Hematopoietic multipotent progenitor cell treated with erythropoietin and hydrocortisone succinate and interleukin-3 and kit ligand, for 4 days (in vitro differentiated cells): ENCODE data around the gene SEPTIN8.
"Not testable (repeated sequence)": the region's sequence is repeated elsewhere in the genome, so short reads cannot be mapped to it uniquely, and the experiment has no call there.

Experiments
- DNase-seq: peaks from one replicate; pipeline ENCODE4 v3.0.0-alpha.2; 2015

The SEPTIN8 gene

DNA sequence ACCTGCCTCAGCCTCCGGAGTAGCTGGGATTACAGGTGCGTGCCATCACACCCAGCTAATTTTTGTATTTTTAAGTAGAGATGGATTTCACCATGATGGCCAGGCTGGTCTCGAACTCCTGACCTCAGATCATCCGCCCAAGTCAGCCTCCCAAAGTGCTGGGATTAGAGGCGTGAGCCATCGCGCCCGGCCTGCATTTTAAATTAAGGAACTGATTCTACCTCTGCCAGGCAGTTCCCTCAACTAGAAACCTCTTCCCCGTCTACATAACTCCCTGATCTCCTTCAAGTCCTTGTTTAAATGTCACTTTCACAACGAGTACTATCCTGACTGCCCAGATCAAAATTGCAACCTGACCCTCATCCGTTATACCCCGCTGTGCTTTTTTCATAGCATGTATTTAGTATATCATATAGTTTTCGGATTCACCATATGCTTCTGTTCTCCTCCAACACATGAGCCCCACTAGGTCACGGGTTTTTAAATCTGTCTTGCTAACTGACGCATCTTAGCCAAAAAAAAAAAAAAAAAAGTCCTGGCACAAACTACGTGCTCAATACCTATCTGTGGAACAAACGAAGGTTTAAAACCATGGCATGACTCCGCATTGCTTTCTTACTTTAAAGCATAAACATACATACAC, 35.2 kb upstream of the SEPTIN8 start:
- DNase-seq: no peak

DNA sequence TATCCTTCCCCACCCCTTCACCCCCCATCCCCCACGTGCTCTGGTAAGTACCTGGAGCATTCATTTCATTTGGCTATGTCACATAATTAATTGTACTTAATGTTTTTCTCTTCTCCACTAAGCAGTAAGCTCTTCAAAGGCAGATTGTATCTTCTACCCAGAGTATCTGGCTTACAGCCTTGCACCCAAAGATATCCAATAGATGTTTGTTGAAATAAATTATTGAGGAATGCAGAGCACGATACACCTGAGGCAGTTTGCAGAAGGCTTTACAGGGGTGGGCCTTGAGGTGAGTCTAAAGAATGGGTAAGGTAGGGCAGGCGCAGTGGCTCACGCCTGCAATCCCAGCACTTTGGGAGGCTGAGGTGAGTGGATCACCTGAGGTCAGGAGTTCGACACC, 33.6 kb upstream of the SEPTIN8 start:
- DNase-seq: no peak

DNA sequence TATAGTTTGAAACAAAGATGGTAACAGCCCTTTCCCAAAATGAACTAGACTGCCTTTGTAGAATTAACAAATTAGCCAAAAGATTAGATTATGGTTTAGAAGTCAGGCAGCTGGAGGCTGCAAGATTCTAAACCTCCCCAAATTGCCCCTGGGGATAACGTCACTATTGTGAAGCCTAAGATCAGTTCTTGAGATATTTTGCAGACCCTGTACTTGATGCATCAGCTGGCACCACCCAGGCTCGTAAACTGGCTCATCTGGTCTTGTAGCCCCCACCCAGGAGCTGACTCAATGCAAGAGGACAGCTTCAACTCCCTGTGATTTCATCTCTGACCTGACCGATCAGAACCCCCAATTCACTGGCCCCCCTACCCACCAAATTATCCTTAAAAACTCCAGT, 31.8 kb upstream of the SEPTIN8 start:
- no peak for DNase-seq

DNA sequence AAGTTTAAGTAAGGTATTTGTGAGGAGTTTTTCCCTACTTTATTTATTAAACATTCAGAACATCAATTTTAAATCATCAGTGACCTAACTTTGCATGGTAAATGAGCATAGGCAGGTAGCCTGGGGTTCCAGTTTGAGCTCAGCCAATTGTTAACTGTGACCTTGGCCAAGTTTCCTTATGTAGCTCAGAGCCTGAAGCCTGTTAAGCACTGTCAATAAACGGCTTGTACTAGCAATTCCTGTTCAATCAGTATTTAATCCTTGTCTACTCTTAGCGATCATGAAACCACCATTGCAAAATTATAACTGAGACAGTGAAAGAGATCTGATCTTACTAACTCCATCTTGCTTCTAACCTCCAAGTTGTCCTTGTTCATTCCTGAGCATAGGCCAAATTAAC, 31.4 kb upstream of the SEPTIN8 start:
- DNase-seq: no peak

DNA sequence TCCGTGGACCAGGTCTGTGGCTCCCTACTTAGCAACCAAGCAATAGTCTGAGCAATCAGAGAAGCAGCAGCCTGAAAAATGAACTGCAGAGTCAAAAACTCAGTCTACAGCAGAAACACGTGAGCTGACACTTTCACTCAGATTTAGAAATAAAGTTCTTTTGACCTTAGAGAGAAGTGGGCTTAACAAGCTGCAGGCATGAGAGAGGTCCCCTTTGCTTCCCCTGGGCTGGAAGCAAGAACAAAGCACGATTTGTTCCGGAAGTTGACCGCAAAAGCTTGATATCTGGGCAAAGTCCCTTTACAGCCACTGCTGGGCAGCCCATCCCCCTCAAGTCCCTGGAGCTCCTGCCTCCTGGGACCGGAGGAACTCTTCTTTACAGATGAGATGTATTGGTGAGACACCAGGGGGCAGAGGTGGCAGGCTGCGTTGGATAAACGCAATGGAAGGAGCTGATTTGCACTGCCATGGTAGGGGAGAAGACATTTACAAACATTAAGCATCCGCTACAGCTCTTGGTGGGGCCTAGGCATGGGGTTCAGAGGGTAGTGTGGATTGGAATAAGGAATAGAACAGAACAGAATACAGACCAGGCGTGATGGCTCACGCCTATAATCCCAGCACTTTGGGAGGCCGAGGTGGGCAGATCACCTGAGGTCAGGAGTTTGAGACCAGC, 30.3 kb upstream of the SEPTIN8 start:
- DNase-seq: peak; percentile 79

DNA sequence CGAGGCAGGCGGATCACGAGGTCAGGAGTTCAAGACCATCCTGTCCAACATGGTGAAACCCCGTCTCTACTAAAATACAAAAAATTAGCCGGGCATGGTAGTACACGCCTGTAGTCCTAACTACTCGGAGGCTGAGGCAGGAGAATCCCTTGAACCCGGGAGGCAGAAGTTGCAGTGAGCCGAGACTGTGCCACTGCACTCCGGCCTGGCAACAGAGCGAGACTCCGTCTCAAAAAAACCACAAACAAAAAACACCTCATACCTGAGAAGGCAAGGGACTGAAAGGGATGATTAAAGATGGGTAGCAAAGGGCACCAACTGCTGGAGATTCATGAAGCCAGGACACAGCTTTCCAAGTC, 29.7 kb upstream of the SEPTIN8 start:
- not testable (repeated sequence) for DNase-seq

DNA sequence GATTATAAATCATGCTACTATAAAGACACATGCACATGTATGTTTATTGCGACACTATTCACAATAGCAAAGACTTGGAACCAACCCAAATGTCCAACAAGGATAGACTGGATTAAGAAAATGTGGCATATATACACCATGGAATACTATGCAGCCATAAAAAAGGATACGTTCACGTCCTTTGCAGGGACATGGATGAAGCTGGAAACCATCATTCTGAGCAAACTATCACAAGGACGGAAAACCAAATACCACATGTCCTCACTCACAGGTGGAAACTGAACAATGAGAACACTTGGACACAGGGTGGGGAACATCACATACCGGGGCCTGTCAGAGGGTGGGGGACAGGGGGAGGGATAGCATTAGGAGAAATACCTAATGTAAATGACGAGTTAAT, 28.8 kb upstream of the SEPTIN8 start:
- not testable (repeated sequence) for DNase-seq

DNA sequence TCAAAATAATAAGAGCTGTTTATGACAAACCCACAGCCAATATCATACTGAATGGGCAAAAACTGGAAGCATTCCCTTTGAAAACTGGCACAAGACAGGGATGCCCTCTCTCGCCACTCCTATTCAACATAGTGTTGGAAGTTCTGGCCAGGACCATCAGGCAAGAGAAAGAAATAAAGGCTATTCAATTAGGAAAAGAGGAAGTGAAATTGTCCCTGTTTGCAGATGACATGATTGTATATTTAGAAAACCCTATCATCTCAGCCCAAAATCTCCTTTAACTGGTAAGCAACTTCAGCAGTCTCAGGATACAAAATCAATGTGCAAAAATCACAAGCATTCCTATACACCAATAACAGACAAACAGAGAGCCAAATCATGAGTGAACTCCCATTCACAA, 27.2 kb upstream of the SEPTIN8 start:
- not testable (repeated sequence) for DNase-seq

DNA sequence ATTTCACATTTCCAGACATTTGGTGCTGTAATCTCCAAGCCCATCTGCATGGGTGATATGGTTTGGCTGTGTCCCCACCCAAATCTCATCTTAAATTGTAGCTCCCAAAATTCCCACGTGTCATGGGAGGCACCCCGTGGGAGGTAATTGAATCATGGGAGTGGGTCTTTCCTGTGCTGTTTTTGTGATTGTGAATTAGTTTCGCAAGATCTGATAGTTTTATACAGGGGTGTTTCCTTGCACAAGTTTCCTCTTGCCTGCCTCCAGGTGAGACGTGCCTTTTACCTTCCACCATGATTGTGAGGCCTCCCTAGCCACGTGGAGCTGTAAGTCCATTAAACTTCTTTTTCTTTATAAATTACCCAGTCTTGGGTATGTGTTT, 25.6 kb upstream of the SEPTIN8 start:
- not testable (repeated sequence) for DNase-seq

DNA sequence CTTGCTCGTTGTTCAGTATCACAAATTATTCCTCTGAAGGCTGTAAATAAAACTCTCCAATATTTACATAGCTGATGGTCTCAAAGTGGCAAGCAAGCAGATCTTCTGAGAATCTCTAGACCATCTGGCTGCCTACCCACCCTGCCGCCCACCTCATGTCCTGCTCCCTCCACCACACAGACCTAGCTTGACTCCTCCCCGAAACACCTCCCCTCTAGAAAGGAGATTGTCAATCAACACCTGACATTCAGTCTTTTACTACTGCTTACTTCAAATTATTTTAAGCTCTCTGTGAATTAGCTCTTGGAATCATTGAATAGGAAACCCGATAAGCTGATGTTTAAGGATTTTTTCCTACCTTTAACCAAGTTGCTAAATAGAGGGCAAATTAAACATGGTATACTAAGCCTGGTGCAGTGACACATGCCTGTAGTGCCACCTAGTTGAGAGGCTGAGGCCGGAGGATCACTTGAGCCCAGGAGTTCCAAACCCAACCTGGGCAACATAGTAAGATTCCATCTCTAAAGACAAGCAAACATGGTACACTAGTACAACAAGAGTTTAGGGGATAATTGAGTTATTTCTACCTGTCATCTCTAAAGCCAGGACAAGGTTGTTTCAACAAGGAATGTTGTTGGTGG, 25.1 kb upstream of the SEPTIN8 start:
- no peak for DNase-seq

DNA sequence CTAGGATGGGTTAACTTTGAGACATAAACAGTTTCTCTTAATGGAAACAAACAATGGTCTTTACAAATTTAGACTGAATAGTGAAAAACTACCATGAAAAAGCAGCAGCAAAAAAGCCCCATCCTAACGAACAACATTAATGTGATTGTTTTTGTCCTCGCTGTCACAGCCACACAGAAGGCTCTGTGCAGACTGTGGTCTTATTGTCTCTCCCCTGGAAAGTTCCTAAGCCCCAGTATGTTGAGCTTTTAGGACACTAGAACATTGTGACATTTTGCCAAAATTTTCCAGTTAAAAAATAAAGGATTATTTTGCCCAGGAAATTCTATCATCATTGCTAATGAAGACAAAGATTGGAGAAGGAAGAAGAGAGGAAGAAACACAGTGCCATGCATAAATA, 23.5 kb upstream of the SEPTIN8 start:
- DNase-seq: no peak

DNA sequence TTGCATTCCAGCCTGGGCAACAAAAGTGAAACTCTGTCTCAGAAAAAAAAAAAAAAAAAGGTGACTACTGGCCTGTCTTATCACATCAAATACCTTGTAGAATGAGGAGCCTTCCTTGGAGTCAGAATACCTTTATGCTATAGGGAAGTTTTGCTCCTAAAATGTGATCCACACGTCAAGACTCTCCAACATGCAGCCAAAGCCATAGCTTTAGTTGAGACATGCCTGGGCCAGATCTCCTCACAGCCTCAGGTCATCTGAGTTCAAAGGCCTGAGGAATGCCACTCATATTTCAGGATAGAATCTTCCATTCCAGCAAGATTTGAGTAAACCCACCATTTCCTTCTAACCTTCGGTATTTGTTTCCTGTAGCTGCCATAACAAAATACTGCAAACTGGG, 22.4 kb upstream of the SEPTIN8 start:
- DNase-seq: no peak

DNA sequence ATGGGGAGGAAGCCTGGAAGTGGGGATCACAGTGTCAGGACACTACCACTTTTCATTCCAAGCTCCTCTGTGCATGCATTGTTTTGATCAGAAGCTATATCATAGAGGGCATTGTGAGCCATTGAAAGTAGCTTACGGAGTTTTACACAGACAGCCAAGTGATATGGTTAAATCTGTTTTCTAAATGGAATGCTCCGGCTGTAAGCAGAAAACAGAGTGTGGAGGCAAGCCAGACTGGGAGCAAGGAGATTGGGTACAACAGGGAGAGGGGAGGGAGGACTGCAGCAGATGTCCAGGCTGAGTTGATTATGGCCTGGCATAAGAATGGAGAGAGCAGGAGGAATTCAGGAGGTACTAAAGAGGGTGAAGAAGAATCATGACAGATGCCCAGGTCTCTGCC, 20.6 kb upstream of the SEPTIN8 start:
- no peak for DNase-seq

DNA sequence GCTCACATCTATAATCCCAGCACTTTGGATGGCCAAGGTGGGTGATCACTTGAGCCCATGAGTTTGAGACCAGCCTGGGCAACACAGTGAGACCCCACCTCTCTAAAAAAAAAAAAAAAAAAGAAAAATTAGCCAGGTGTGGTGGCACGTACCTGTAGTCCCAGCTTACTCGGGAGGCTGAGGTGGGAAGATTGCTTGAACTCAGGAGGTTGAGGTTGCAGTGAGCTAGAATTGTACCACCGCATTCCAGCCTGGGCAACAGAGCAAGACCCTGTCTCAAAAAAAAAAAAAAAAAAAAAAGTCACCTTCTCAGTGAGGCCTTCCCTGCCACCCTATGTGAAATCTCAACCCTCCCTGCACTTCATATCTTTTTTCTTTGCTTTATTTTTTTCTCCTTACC, 14.0 kb upstream of the SEPTIN8 start:
- DNase-seq: no peak

DNA sequence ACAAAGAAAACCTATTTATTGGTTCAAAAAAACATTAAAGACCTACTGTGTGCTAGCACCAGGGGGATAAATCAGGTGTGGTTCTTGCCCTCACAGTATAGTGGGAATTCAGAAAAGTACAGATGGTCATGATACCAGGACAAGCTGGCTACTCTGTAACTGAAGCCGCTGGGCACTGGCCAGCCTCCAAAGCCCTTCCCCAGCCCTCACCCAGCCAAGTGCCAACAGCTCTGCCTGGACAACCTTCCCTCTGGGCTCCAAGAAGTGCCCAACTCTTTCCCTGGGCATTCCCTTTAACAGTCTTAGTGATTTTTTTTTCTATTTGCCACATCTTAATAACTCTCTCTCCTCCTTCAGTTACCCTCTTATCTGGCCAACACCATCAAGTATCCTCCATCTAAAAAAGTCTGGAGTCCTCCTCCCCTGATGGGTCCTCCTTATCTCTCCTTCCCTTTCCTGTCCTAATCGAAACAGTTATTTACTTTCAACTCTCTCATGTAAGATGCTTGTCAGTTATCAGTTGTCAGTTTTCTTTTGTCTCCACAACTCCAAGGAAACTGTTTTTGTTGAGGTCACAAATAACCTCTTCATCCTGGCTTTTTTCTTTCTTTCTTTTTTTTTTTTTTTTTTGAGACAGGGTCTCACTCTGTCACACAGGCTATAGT, 13.3 kb upstream of the SEPTIN8 start:
- DNase-seq: no peak

DNA sequence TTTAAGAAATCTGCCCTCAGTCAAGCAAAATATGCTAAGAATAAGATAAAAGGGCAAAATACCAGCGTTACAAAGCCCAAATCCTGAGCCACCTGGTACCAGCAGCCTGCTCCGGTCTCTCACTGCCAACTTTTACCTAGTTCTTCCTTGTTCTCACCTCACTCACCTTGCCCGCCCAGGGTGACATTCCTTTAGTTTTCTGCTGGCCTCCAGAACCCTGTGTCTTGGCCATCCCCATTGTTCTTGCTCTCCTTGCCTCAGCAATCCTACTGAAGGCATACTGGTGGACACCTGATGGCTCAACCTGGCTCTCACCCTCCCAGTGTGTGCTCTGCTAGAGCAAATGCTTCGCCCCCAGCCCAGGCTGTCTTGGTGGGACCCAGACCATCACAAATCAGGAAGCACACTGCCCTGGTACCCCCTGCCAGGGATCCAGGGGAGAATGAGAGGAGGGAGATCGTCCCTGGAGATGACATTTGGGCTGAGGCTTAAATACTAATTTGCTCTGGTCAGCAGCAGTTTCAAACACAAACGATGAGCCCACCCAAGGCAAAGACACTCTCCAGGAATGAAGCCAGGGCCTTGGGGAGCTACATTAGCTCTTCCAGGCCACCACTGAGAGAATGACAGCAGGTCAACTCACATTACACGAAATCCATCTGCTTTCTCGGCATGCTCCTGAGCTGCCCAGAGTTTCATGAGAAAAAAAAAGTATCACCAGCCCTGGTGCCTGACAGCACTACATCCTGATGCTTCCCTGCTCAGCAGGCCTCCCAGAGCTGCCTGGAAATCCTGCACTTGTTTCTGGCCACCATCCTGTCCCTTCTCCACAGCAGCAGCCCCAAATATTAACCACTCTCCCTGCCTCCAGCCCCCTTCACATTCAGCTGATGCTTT, 12.2 kb upstream of the SEPTIN8 start:
- no peak for DNase-seq

DNA sequence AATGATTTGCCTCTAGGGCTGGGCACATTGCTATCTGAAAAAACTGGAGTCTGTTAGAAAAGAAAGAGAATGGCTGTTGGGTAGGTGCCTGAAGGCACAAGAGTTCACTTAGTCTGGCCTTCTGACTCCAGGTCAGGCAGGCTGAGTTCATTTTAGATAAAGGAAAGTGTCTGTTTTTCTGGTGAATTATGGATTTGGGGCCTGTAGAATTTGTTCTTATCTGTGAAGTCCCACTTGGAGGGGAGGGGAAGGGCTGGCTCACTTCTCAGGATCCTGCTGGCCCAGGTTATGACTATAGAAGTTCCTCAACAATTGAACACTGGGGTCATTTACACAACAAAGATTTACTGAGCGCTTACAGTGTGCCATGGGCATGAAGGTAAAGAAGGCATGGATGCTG, 11.5 kb upstream of the SEPTIN8 start:
- DNase-seq: peak; percentile 20

DNA sequence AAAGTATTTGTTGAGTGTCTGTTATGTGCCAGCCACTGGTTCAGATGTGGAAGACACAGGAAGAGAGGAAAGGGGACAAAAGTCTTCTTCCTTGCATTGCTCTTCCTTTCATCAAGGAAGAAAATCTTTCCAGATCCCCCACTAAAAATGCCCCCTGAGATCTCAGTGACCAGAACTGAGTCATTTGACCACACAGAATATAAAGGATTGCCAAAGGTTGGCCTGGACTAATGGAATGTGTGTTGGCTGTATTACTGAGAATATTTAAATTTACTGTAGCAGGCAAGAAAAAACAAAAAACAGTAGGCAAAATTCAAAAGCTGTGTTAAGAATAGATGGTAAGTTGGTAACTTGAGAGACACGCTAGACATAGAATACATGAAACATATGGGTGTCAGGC, 10.0 kb upstream of the SEPTIN8 start:
- no peak for DNase-seq

DNA sequence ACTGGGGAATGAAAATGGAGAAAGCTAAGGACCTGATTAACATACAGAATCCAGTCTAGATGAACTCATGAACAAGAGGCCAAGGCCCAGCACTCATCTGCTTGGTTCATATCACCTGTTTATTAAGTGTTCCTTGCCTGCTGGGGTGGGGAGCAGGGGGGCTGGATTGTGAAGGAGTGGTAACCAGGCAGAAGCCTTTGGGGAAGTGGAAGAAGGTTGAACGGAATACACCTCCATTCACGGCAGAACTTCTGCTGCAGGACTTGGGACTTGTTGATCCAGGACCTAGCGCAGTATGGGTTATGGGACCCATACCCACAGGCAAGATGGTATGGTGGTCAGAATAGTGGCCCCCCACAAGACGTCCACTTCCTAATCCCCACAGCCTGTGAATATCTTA, 8.8 kb upstream of the SEPTIN8 start:
- no peak for DNase-seq

DNA sequence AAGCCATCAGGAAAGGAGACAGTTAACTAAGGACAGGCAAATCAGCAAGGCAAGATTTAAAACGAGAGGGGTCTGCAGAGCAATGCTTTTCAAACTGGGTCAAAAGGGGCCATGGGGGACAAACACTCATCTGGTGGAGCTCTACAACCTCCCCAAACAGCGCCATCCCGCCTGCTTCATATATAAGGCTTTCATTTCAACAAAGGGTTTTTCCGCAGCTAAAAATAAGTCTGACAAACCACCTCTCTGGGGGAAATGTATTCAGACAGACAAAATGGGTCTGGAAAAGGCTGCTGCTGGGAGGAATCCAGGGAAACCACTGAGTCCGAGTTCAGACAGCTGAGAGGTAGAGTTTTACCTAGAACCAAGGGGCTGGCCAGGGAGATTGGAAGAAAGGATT, 8.3 kb upstream of the SEPTIN8 start:
- DNase-seq: no peak

DNA sequence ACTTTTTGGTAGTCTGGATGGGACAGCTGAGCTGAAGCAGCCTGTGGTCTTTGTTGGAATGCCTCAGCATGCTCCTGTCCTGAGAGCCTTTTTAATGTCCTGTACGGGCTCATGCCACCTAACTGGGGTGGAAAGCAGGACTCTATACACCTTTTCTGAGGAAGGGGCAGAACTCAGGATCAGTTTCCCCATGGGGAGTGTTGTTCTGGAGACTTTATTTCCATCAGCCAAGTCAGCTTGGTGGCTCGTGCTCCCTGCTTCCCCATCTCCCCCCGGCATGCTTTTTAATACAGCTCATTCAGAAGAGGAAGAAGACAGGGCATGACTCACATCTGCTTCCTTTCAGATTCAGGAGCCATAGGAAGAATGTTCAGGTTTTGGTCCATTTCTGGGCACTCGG, 5.1 kb upstream of the SEPTIN8 start:
- DNase-seq: peak; percentile 43

DNA sequence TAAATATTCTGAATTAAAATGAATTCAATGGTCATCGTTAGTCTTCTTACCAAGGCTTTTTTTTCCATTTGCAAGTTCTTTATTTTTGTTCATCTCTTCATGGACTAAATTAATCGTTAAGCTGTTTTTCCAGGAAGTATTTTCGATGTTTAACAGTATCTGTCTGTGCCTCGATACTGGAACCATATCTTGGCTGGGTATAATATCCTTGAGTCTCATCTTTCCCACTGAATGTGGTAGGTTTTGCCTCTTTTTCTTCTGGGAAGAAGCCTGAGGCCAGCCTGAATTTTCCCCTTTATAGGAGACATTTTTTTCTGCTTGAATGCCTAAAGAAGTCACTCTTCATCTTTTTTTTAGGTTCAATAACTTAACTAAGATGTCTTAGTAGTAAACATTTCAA, 4.0 kb upstream of the SEPTIN8 start:
- DNase-seq: no peak

DNA sequence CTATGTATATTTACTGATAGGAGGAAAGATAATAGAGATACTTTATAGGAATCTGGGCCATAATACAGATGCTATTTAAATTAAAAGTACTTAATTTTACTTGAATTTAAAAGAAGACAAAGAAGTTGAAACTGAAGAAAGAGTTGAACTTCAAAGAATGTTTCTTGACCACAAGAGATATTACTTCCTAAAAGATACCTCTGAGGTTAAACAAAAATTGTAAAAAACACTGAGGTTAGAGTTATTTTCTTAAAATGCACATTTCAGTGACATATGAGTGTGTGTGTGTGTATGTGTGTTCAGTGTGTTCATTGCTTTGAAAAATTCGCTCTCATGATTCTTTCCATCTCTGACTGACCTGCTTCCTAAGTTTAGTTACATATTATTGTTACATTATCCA, 3.5 kb upstream of the SEPTIN8 start:
- DNase-seq: no peak
